ENCODE data around the gene PDPK1.
"Not testable (repeated sequence)": the region's sequence is repeated elsewhere in the genome, so short reads cannot be mapped to it uniquely, and the experiment has no call there.

PDPK1 gene

GRCh38 chr16:2584729-2585650 is 47.2 kb downstream of the PDPK1 start:
- FAIRE-seq (no peak), DNase-seq (ENCODE audit: insufficient read length, low spot score) (no peak)

DNA sequence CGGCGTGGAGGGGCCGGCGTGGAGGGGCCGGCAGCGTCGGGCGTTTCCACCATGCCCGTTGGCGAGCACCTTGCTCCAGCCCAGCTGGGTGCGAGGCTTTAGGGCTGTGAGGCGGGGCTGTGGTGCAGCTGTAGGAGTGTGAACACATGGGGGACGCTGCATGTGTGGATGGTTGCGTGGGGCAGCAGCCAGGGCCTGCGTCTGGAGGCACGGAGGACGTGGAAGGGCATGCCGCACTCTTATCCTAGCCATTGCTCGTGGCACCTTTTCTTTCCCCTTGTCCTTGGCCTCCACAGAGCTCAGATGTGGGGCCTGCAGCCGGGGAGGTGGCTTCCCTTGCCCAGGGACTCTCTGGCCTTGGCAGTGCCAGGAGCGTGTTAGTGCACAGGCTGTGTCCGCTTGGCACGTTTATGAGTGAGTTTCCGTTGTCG is 47.8 kb downstream of the PDPK1 start:
- no peak for DNase-seq (ENCODE audit: insufficient read length, low spot score)
- no peak for FAIRE-seq

DNA sequence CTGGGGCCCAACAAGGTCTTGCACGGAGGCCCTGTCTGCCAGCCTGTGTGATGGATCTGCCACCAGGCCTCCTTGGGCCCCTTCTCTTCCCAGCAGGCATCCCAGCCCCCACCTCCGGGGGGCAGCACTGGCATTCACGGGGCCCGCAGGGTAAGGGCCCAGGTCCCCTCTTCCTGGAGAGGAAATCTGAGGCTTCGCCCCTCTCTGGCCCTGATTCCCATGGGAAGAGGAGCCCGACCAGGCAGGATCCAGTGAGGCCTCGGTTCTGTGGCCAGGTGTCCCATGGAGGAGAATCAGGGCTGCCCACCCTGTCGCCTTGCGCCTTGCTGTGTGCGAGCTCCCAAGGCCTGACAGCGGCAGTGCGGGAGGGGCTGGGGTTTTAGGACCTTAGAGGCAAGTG is 48.4 kb downstream of the PDPK1 start:
- no peak for FAIRE-seq
- no peak for DNase-seq (ENCODE audit: insufficient read length, low spot score)

GRCh38 chr16:2586901-2587480 is 49.2 kb downstream of the PDPK1 start:
- no peak for DNase-seq (ENCODE audit: insufficient read length, low spot score)

DNA sequence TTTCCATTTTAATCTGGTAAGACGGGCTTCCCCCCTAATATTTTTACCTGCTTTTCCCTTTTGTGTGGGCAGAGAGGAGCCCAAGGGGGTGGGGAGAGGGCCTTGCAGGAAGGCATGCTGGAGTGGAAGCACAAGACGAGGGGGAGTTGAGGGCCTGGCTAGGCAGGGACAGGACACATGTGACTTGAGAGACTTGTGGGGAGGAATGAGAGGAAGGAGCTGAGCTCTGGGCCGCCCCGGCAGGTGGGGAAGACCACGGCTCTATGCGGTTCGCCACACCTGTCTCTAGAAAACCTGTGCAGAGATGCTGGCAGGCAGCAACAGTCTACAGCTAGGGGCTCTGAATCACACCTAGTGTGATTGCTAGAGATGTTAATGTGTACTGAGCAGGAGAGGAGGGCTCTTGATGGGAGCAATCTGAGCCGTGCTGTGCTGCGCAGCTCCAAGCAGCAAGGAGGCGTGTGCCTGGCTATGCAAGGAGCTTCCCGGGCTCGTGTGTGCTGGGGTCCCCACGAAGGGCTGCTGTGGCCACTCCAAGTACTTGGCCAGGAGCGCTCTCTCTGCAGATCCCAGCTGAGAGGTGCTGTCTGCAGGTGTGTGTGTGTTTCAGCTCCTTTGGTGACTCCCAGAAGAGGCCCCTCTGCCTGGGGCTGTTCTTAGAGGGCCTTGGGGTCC is 50.2 kb downstream of the PDPK1 start:
- DNase-seq (ENCODE audit: insufficient read length, low spot score) (no peak), FAIRE-seq (no peak)

More at GRCh38 chr16:2586901-2587480, 49.2 kb downstream of the PDPK1 start:
- FAIRE-seq = no peak

DNA sequence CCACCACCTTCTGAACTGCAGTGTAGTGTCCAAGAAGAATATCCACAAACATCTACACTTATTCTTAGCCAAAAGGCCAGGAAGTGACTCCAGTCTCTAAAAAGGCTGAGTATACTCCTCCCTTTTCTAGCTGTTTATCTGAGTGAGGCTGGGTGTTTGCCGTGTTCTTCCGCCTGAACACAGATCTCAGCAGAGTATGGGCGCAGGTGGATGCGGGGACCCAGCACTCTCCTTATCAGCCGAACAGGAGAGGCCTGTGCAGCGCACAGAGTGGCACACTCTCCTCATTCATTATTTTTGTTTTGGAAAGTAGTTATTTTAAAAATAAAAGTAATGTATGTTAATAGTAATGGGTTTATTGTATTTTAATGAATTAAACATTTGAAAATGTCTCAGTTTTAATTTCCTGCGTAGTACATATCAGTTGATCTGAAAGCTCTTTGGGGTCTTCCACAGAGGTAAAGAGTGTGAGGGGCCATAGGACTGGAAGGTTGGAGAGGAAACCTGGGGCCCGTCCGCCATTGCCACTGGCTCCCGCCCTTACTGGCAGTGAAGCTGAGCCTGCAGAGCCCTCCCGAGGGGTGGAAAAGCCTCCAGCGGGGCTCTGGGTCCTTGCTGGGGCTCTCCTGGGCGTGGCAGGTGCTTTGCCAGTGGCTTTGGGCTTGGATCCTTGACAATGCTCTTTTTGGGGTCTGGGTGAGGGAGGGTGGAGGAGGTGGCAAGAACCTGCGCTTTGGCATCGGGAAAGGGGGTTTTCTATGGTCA is 53.8 kb downstream of the PDPK1 start:
- FAIRE-seq (no peak), DNase-seq (ENCODE audit: insufficient read length, low spot score) (no peak)

DNA sequence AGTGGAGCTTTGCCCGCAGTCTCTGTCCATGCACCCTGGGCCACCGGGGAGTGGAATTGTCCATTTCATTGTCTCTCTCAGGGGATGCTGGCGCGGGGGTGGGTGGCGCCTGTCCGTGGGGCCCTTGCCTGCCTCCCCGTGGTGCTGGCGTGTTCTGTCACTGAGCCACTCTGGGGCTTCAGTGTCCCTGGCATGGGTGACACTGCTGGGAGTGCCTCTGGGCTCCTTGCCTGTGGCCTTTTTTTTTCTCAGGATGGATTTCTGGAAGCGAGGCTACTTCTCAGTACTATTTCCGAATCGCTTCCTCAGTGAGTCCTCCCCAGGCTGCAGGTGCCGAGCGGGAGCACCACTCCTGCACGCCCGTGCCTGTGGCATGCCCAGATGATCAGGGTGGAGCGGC is 55.0 kb downstream of the PDPK1 start:
- DNase-seq (ENCODE audit: insufficient read length, low spot score) (no peak), FAIRE-seq (no peak)

- FAIRE-seq (peak; percentile 4), DNase-seq (ENCODE audit: insufficient read length, low spot score) (no peak)
Observed at GRCh38 chr16:2595393-2596205, 57.8 kb downstream of the PDPK1 start.

DNA sequence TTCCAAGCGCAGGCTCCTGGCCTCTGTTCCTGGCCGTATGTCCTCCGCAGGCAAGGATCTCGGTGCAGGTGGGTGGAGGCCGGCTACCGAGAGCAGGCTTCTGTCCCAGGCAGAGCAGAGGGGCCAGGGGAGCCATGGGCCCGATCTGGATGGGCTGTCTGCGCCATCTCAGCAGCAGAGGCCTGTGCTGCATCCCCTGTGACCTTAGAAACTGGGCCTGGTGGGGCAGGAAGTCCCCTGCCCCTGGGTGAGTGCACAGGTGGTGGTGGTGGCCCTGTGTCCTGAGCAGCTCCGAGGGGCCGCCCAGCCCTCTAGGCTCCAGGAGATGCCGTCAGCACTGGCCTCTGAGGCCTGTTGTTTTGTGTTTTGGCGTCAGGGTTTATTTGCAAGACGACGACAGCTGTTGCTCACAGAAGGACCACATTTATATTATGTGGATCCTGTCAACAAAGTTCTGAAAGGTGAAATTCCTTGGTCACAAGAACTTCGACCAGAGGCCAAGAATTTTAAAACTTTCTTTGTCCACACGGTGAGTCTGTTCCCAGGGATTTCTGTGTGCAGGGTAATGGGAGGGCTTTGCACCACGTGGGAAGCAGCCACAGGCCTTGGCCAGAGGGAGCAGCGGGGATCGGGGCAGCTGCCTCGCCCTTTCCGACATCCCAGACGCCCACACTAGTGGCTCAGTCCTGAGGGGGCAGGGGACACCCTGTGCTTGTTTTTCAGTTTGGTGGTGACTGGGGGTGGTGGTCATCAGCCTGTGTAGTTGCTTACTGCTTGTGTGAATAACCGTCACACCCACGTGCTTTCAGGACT is 59.1 kb downstream of the PDPK1 start:
- DNase-seq (ENCODE audit: insufficient read length, low spot score) (no peak), FAIRE-seq (no peak)

DNA sequence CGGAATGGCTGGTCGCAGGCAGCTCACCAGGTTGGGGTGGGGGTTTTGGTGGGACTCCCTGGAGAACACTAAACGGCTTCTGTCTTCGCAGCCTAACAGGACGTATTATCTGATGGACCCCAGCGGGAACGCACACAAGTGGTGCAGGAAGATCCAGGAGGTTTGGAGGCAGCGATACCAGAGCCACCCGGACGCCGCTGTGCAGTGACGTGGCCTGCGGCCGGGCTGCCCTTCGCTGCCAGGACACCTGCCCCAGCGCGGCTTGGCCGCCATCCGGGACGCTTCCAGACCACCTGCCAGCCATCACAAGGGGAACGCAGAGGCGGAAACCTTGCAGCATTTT is 59.7 kb downstream of the PDPK1 start:
- FAIRE-seq = no peak
- no peak for DNase-seq (ENCODE audit: insufficient read length, low spot score)

- DNase-seq (ENCODE audit: insufficient read length, low spot score) = no peak
- FAIRE-seq = no peak
Observed at GRCh38 chr16:2598133-2598641, 60.4 kb downstream of the PDPK1 start.

DNA sequence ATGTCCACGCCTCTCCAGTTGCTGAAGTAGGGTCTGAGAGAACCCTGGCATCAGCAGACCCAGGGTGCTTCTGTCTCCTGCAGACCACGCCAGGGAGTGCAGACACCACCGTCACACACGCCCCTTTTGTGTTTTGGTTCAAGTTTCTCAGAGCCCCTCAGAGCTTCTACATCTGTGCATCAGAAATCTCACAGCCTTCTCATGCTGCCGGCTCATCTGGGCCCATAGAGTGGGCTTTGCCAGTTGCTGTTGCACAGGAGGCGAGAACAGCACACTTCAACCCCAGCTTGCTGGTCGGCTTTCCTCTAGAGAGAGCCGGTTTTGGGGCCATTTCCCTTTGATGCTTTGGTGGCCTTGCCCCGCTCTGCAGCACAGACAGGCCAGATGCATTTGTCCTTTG is 60.9 kb downstream of the PDPK1 start:
- DNase-seq (ENCODE audit: insufficient read length, low spot score) = no peak

GRCh38 chr16:2599165-2599564 is 61.3 kb downstream of the PDPK1 start:
- not testable (repeated sequence) for DNase-seq (ENCODE audit: insufficient read length, low spot score); FAIRE-seq

More for the DNA sequence above, 60.9 kb downstream of the PDPK1 start:
- no peak for FAIRE-seq

GRCh38 chr16:2599785-2600184 is 62.0 kb downstream of the PDPK1 start:
- not testable (repeated sequence) for DNase-seq (ENCODE audit: insufficient read length, low spot score); FAIRE-seq

GRCh38 chr16:2601301-2602025 is 63.6 kb downstream of the PDPK1 start:
- not testable (repeated sequence) for DNase-seq (ENCODE audit: insufficient read length, low spot score); FAIRE-seq

DNA sequence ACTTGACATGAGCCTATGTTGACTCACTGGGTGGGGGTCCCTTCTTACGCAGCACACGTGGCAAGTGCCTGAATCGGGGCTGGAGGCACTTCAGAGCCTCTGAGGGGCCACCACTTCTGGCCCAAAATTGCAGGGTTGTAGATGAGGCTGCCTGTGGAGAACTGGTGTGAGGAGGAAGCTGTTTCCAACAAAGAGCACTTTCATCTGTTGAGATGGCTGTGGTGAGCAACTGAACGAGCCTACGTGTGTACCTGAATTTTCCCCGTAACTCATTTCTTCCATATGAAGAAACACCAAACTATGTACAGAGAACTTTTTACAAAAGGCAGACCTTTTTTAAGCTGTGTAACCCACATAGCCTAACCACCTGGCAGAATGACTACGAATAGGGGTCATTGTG is 64.4 kb downstream of the PDPK1 start:
- DNase-seq (ENCODE audit: insufficient read length, low spot score); FAIRE-seq: not testable (repeated sequence)

GRCh38 chr16:2603165-2604015 is 65.6 kb downstream of the PDPK1 start:
- FAIRE-seq = no peak
- peak; percentile 99 for DNase-seq (ENCODE audit: insufficient read length, low spot score)
